ENCODE measurements around the gene DLGAP4.

- TF ChIP-seq CSRNP3 (CRISPR knock-in tag; IDR thresholded peaks at IDR 0.05) (no peak), BACH2 (CRISPR knock-in tag; IDR thresholded peaks at IDR 0.05; ENCODE audit: borderline replicate concordance) (no peak), PATZ1 (CRISPR knock-in tag; IDR thresholded peaks at IDR 0.05; ENCODE audit: borderline replicate concordance) (no peak), RARB (CRISPR knock-in tag; IDR thresholded peaks at IDR 0.05) (no peak), ZNF565 (CRISPR knock-in tag; conservative IDR thresholded peaks at IDR 0.05; ENCODE audit: low read depth) (no peak), CSDC2 (CRISPR knock-in tag; IDR thresholded peaks at IDR 0.05) (no peak), GLIS3 (CRISPR knock-in tag; IDR thresholded peaks at IDR 0.05) (no peak)
- TF ChIP-seq, protein P1, sequence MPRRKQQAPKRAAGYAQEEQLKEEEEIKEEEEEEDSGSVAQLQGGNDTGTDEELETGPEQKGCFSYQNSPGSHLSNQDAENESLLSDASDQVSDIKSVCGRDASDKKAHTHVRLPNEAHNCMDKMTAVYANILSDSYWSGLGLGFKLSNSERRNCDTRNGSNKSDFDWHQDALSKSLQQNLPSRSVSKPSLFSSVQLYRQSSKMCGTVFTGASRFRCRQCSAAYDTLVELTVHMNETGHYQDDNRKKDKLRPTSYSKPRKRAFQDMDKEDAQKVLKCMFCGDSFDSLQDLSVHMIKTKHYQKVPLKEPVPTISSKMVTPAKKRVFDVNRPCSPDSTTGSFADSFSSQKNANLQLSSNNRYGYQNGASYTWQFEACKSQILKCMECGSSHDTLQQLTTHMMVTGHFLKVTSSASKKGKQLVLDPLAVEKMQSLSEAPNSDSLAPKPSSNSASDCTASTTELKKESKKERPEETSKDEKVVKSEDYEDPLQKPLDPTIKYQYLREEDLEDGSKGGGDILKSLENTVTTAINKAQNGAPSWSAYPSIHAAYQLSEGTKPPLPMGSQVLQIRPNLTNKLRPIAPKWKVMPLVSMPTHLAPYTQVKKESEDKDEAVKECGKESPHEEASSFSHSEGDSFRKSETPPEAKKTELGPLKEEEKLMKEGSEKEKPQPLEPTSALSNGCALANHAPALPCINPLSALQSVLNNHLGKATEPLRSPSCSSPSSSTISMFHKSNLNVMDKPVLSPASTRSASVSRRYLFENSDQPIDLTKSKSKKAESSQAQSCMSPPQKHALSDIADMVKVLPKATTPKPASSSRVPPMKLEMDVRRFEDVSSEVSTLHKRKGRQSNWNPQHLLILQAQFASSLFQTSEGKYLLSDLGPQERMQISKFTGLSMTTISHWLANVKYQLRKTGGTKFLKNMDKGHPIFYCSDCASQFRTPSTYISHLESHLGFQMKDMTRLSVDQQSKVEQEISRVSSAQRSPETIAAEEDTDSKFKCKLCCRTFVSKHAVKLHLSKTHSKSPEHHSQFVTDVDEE (CRISPR knock-in tag; IDR thresholded peaks at IDR 0.05), result no peak
These were observed 24.3 kb upstream of the DLGAP4 start for GRCh38 chr20:36281785-36282380.

Data from SK-N-SH treated with all-trans-retinoic acid at 6 μM for 48 hours (cell line).